Measurements from ENCODE around the gene PPFIBP2. TPM values are rescaled to one million over a fixed set of nuclear protein-coding genes. Genes with fewer than 3 reads are reported as not detected.

Gene PPFIBP2
- total RNA-seq, 1 donor from 2014 or later = 74.1 TPM

GRCh38 chr11:7595951-7596350 is 82.2 kb downstream of the PPFIBP2 start:
- H3K4me1 Mint-ChIP-seq (ENCODE audit: unreplicated experiment) = peaks cover 18% of the 10 kb centered on the region
- H3K9me3 Mint-ChIP-seq (ENCODE audit: unreplicated experiment) = no peaks in the 10 kb centered on the region
- H3K27me3 Mint-ChIP-seq (ENCODE audit: unreplicated experiment) = no peaks in the 10 kb centered on the region
- DNase-seq (ENCODE audit: extremely low spot score, unreplicated experiment) = no peak
- no peak overlapping the region for H3K4me3 Mint-ChIP-seq (ENCODE audit: unreplicated experiment)
- peak overlapping the region; percentile 14 for H3K27ac Mint-ChIP-seq (ENCODE audit: unreplicated experiment)
- H3K36me3 Mint-ChIP-seq (ENCODE audit: unreplicated experiment) = peaks cover 43% of the 10 kb centered on the region
- TF ChIP-seq, protein P1, sequence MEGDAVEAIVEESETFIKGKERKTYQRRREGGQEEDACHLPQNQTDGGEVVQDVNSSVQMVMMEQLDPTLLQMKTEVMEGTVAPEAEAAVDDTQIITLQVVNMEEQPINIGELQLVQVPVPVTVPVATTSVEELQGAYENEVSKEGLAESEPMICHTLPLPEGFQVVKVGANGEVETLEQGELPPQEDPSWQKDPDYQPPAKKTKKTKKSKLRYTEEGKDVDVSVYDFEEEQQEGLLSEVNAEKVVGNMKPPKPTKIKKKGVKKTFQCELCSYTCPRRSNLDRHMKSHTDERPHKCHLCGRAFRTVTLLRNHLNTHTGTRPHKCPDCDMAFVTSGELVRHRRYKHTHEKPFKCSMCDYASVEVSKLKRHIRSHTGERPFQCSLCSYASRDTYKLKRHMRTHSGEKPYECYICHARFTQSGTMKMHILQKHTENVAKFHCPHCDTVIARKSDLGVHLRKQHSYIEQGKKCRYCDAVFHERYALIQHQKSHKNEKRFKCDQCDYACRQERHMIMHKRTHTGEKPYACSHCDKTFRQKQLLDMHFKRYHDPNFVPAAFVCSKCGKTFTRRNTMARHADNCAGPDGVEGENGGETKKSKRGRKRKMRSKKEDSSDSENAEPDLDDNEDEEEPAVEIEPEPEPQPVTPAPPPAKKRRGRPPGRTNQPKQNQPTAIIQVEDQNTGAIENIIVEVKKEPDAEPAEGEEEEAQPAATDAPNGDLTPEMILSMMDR (IDR thresholded peaks at IDR 0.05) = no peak

- no peak overlapping the region for H3K27ac Mint-ChIP-seq (ENCODE audit: unreplicated experiment)
- H3K9me3 Mint-ChIP-seq (ENCODE audit: unreplicated experiment) = no peaks in the 10 kb centered on the region
- peaks cover 18% of the 10 kb centered on the region for H3K4me1 Mint-ChIP-seq (ENCODE audit: unreplicated experiment)
- DNase-seq (ENCODE audit: extremely low spot score, unreplicated experiment) = no peak
- H3K27me3 Mint-ChIP-seq (ENCODE audit: unreplicated experiment) = no peaks in the 10 kb centered on the region
- TF ChIP-seq, protein P1 (IDR thresholded peaks at IDR 0.05) = no peak
- H3K4me3 Mint-ChIP-seq (ENCODE audit: unreplicated experiment) = no peak overlapping the region
- peaks cover 41% of the 10 kb centered on the region for H3K36me3 Mint-ChIP-seq (ENCODE audit: unreplicated experiment)
Measured at GRCh38 chr11:7596975-7597391, 83.2 kb downstream of the PPFIBP2 start.

DNA sequence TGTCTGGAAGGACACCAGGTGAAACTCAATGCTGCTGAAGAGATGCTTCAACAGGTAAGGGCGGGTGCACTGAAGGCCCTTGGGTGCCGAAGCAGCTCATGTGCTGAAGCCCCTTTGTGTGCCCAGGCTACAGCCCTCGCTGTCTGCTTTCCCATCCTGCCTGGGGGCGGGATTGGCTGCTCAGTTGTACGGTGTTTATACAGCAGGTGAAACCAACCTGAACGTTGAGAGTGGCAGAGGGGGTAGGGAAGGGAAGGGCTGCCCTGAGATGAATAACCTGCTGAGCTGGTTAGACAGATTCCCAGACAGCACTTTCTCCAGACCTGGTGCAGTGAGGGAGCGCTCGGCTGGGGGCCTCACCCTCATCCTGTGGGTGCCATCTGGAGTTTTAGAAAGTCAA is 83.8 kb downstream of the PPFIBP2 start:
- no peak overlapping the region for H3K27ac Mint-ChIP-seq (ENCODE audit: unreplicated experiment)
- no peak for DNase-seq (ENCODE audit: extremely low spot score, unreplicated experiment)
- peaks cover 41% of the 10 kb centered on the region for H3K36me3 Mint-ChIP-seq (ENCODE audit: unreplicated experiment)
- TF ChIP-seq, protein P1 (IDR thresholded peaks at IDR 0.05) = no peak
- no peaks in the 10 kb centered on the region for H3K9me3 Mint-ChIP-seq (ENCODE audit: unreplicated experiment)
- H3K27me3 Mint-ChIP-seq (ENCODE audit: unreplicated experiment) = no peaks in the 10 kb centered on the region
- H3K4me1 Mint-ChIP-seq (ENCODE audit: unreplicated experiment) = peaks cover 18% of the 10 kb centered on the region
- no peak overlapping the region for H3K4me3 Mint-ChIP-seq (ENCODE audit: unreplicated experiment)

DNA sequence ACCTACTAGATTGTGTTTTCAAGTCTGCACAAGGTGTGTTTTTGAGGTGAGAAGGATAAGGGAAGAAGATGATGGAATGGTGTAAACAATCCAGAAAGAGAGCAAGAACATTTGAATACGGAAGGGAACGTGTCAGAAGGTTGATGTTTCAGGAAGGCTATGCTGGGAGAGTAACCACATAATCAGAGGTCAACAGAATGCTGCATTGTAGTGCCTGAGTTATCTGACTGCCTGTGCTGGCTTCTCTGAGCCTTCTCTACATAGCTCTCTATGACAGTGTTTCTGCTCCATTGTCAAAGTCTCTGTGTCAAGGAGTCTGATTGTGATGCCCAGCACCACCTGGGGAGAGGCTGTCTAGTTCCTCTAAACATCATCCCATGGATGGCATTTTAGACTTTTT is 85.4 kb downstream of the PPFIBP2 start:
- no peak overlapping the region for H3K4me3 Mint-ChIP-seq (ENCODE audit: unreplicated experiment)
- no peak overlapping the region for H3K27ac Mint-ChIP-seq (ENCODE audit: unreplicated experiment)
- H3K27me3 Mint-ChIP-seq (ENCODE audit: unreplicated experiment) = no peaks in the 10 kb centered on the region
- H3K4me1 Mint-ChIP-seq (ENCODE audit: unreplicated experiment) = peaks cover 16% of the 10 kb centered on the region
- peaks cover 34% of the 10 kb centered on the region for H3K36me3 Mint-ChIP-seq (ENCODE audit: unreplicated experiment)
- TF ChIP-seq, protein P1 (IDR thresholded peaks at IDR 0.05) = no peak
- DNase-seq (ENCODE audit: extremely low spot score, unreplicated experiment) = no peak
- no peaks in the 10 kb centered on the region for H3K9me3 Mint-ChIP-seq (ENCODE audit: unreplicated experiment)

GRCh38 chr11:7600205-7600775 is 86.5 kb downstream of the PPFIBP2 start:
- H3K4me3 Mint-ChIP-seq (ENCODE audit: unreplicated experiment) = no peak overlapping the region
- TF ChIP-seq, protein P1 (IDR thresholded peaks at IDR 0.05) = no peak
- peaks cover 11% of the 10 kb centered on the region for H3K4me1 Mint-ChIP-seq (ENCODE audit: unreplicated experiment)
- no peaks in the 10 kb centered on the region for H3K9me3 Mint-ChIP-seq (ENCODE audit: unreplicated experiment)
- no peak overlapping the region for H3K27ac Mint-ChIP-seq (ENCODE audit: unreplicated experiment)
- peaks cover 32% of the 10 kb centered on the region for H3K36me3 Mint-ChIP-seq (ENCODE audit: unreplicated experiment)
- no peaks in the 10 kb centered on the region for H3K27me3 Mint-ChIP-seq (ENCODE audit: unreplicated experiment)
- DNase-seq (ENCODE audit: extremely low spot score, unreplicated experiment) = no peak

All from osteocyte (in vitro differentiated cells).